KOPT-K1 (cell line): ENCODE data around the gene SYNPO2.
"Not testable (repeated sequence)": the region's sequence is repeated elsewhere in the genome, so short reads cannot be mapped to it uniquely, and the experiment has no call there.

ENCODE experiments used
- H3K27ac ChIP-seq: fragments of 200-600 bp; sonication (generic); 2 replicates; pipeline ENCODE4 v1.5.1; 2016; ENCODE audit warnings: antibody characterized with exemption, mild to moderate bottlenecking, low read depth, low read length; ENCODE audit not compliant: poor library complexity, severe bottlenecking
- H3K36me3 ChIP-seq: fragments of 200-600 bp; sonication (generic); 2 replicates; pipeline ENCODE4 v1.5.1; 2017; ENCODE audit warnings: antibody characterized with exemption, mild to moderate bottlenecking, low read length, moderate library complexity; ENCODE audit not compliant: insufficient read depth
- H3K9me3 ChIP-seq: fragments of 200-600 bp; sonication (generic); 2 replicates; pipeline ENCODE4 v1.5.1; 2017; ENCODE audit warnings: antibody characterized with exemption, low read length, mild to moderate bottlenecking; ENCODE audit not compliant: insufficient read depth, poor library complexity, severe bottlenecking

Gene SYNPO2

GRCh38 chr4:118968005-118968404 is 79.4 kb downstream of the SYNPO2 start:
- no peaks in the 10 kb centered on the region for H3K9me3 ChIP-seq
- H3K36me3 ChIP-seq: no peaks in the 10 kb centered on the region
- H3K27ac ChIP-seq: no peak overlapping the region

GRCh38 chr4:118968813-118969212 is 80.2 kb downstream of the SYNPO2 start:
- no peaks in the 10 kb centered on the region for H3K9me3 ChIP-seq
- H3K27ac ChIP-seq: no peak overlapping the region
- no peaks in the 10 kb centered on the region for H3K36me3 ChIP-seq

- Histone ChIP-seq H3K9me3 (no peaks in the 10 kb centered on the region), H3K36me3 (no peaks in the 10 kb centered on the region), H3K27ac (no peak overlapping the region)
These were observed 80.7 kb downstream of the SYNPO2 start for GRCh38 chr4:118969359-118969758.

GRCh38 chr4:118972167-118972566 is 83.5 kb downstream of the SYNPO2 start:
- Histone ChIP-seq H3K36me3 (no peaks in the 10 kb centered on the region), H3K9me3 (no peaks in the 10 kb centered on the region), H3K27ac (no peak overlapping the region)

- Histone ChIP-seq H3K27ac (no peak overlapping the region), H3K9me3 (no peaks in the 10 kb centered on the region)
These were observed 84.6 kb downstream of the SYNPO2 start for GRCh38 chr4:118973295-118973694.

GRCh38 chr4:118974758-118975157 is 86.1 kb downstream of the SYNPO2 start:
- Histone ChIP-seq H3K36me3 (no peaks in the 10 kb centered on the region), H3K27ac (no peak overlapping the region), H3K9me3 (no peaks in the 10 kb centered on the region)

More at GRCh38 chr4:118973295-118973694, 84.6 kb downstream of the SYNPO2 start:
- no peaks in the 10 kb centered on the region for H3K36me3 ChIP-seq

GRCh38 chr4:118975449-118976192 is 87.0 kb downstream of the SYNPO2 start:
- H3K36me3 ChIP-seq: no peaks in the 10 kb centered on the region
- H3K27ac ChIP-seq: no peak overlapping the region
- H3K9me3 ChIP-seq: no peaks in the 10 kb centered on the region

- H3K36me3 ChIP-seq, H3K9me3 ChIP-seq, H3K27ac ChIP-seq: not testable (repeated sequence)
These were observed 87.5 kb downstream of the SYNPO2 start for GRCh38 chr4:118976193-118976560.

- H3K27ac ChIP-seq, H3K36me3 ChIP-seq, H3K9me3 ChIP-seq: not testable (repeated sequence)
These were observed 88.4 kb downstream of the SYNPO2 start for GRCh38 chr4:118977100-118977499.

GRCh38 chr4:118979712-118980111 is 91.1 kb downstream of the SYNPO2 start:
- Histone ChIP-seq H3K36me3 (no peaks in the 10 kb centered on the region), H3K9me3 (no peaks in the 10 kb centered on the region), H3K27ac (no peak overlapping the region)

GRCh38 chr4:118981171-118981838 is 92.7 kb downstream of the SYNPO2 start:
- Histone ChIP-seq H3K27ac (no peak overlapping the region), H3K36me3 (no peaks in the 10 kb centered on the region), H3K9me3 (no peaks in the 10 kb centered on the region)

GRCh38 chr4:118981839-118982381 is 93.3 kb downstream of the SYNPO2 start:
- H3K27ac ChIP-seq: no peak overlapping the region
- no peaks in the 10 kb centered on the region for H3K36me3 ChIP-seq
- no peaks in the 10 kb centered on the region for H3K9me3 ChIP-seq

- Histone ChIP-seq H3K36me3 (no peaks in the 10 kb centered on the region), H3K9me3 (no peaks in the 10 kb centered on the region)
These were observed 94.6 kb downstream of the SYNPO2 start for GRCh38 chr4:118983293-118983692.

GRCh38 chr4:118983831-118984230 is 95.2 kb downstream of the SYNPO2 start:
- H3K36me3 ChIP-seq: no peaks in the 10 kb centered on the region
- no peaks in the 10 kb centered on the region for H3K9me3 ChIP-seq
- no peak overlapping the region for H3K27ac ChIP-seq

More at GRCh38 chr4:118983293-118983692, 94.6 kb downstream of the SYNPO2 start:
- H3K27ac ChIP-seq: no peak overlapping the region

- no peaks in the 10 kb centered on the region for H3K36me3 ChIP-seq
- H3K9me3 ChIP-seq: no peaks in the 10 kb centered on the region
- H3K27ac ChIP-seq: no peak overlapping the region
These were observed 96.7 kb downstream of the SYNPO2 start for GRCh38 chr4:118985170-118986000.
